Measurements from ENCODE around the gene LRP10.
A peak's percentile ranks its signal among the peaks of the same experiment; 100 is the strongest.

LRP10 gene

GRCh38 chr14:22865424-22866405 is 5.8 kb upstream of the LRP10 start:
- H3K4me3 ChIP-seq (ENCODE audit: low read depth, low read length) = no peak overlapping the region
- in situ Hi-C loops (cut with HindIII; ENCODE audit: low sequenced_read_pairs) = loop anchor here (5.0 kb wide), 1 partner anchor 83 kb away; no protein-coding TSS in a partner anchor
- TF ChIP-seq CTCF (IDR thresholded peaks at IDR 0.05; ENCODE audit: low read depth, low read length, missing control alignments) = peak; percentile 17
- DNase-seq (ENCODE audit: low read depth) = no peak

- DNase-seq (ENCODE audit: low read depth) = no peak
- no peak overlapping the region for H3K4me3 ChIP-seq (ENCODE audit: low read depth, low read length)
- in situ Hi-C loops (cut with HindIII; ENCODE audit: low sequenced_read_pairs) = loop anchor here (5.0 kb wide), 1 partner anchor 85 kb away; no protein-coding TSS in a partner anchor
- TF ChIP-seq CTCF (IDR thresholded peaks at IDR 0.05; ENCODE audit: low read depth, low read length, missing control alignments) = no peak
These were observed 4.7 kb upstream of the LRP10 start for GRCh38 chr14:22866874-22867273.

GRCh38 chr14:22870811-22871223 is 723 bp upstream of the LRP10 start:
- in situ Hi-C loops (cut with HindIII; ENCODE audit: low sequenced_read_pairs) = no loop called here
- no peak for DNase-seq (ENCODE audit: low read depth)
- no peak for TF ChIP-seq CTCF (IDR thresholded peaks at IDR 0.05; ENCODE audit: low read depth, low read length, missing control alignments)
- peak overlapping the region; percentile 87 for H3K4me3 ChIP-seq (ENCODE audit: low read depth, low read length)

GRCh38 chr14:22872033-22872832 is 693 bp downstream of the LRP10 start:
- in situ Hi-C loops (cut with HindIII; ENCODE audit: low sequenced_read_pairs) = no loop called here
- peak; percentile 99 for TF ChIP-seq CTCF (IDR thresholded peaks at IDR 0.05; ENCODE audit: low read depth, low read length, missing control alignments)
- peak; percentile 62 for DNase-seq (ENCODE audit: low read depth)

GRCh38 chr14:22872833-22873520 is 1.4 kb downstream of the LRP10 start:
- TF ChIP-seq CTCF (IDR thresholded peaks at IDR 0.05; ENCODE audit: low read depth, low read length, missing control alignments) = no peak
- in situ Hi-C loops (cut with HindIII; ENCODE audit: low sequenced_read_pairs) = no loop called here
- DNase-seq (ENCODE audit: low read depth) = no peak
- peak overlapping the region; percentile 87 for H3K4me3 ChIP-seq (ENCODE audit: low read depth, low read length)

More at GRCh38 chr14:22872033-22872832, 693 bp downstream of the LRP10 start:
- peak overlapping the region; percentile 87 for H3K4me3 ChIP-seq (ENCODE audit: low read depth, low read length)
